IMR-90 (cell line): ENCODE measurements around the gene CLCN4. TPM values are rescaled to one million over a fixed set of nuclear protein-coding genes. Genes with fewer than 3 reads are reported as not detected.

Experiments
- ATAC-seq: fragments of 200-7000 bp; cut with Tn5 transposase; 2 replicates; pipeline ENCODE4 v1.9.1; 2020; ENCODE audit warnings: low read depth, mild to moderate bottlenecking, moderate library complexity
- BruUV-seq: library from RNA; stranded (reverse); fragments of 400-500 nt; replicated peaks from 2 replicates; lab custom pipeline; 2021; lab: Mats Ljungman, UMichigan
- CTCF ChIA-PET: fragments of 300-600 bp; formaldehyde crosslinking; extraction: SDS; loops from one replicate; lab custom pipeline; 2021; ENCODE audit warnings: antibody characterized with exemption; lab: Yijun Ruan, JAX
- POLR2A ChIA-PET: fragments of 300-600 bp; sonication (Branson Sonifier 250); formaldehyde crosslinking; loops from one replicate; lab custom pipeline; 2022; ENCODE audit warnings: antibody characterized with exemption; ENCODE audit not compliant: unreplicated experiment; lab: Charles Lee
- DNase-seq: peaks from one replicate; pipeline ENCODE4 v3.0.0; 2013
- H2AFZ ChIP-seq: replicated peaks from 2 replicates; pipeline ENCODE3; 2013; ENCODE audit warnings: low read length, mild to moderate bottlenecking; ENCODE audit not compliant: poor library complexity
- H2AK5ac ChIP-seq: 2 replicates; pipeline ENCODE4 v1.6.1; 2013; ENCODE audit warnings: low read depth, low read length, inconsistent platforms
- H2AK9ac ChIP-seq: replicated peaks from 2 replicates; pipeline ENCODE3; 2013; ENCODE audit warnings: mild to moderate bottlenecking, low read depth, low read length, moderate library complexity; ENCODE audit not compliant: poor library complexity
- H2BK120ac ChIP-seq: 2 replicates; pipeline ENCODE4 v1.6.1; 2013; ENCODE audit warnings: low read depth, low read length, inconsistent platforms
- H2BK15ac ChIP-seq: 3 replicates; pipeline ENCODE4 v1.6.1; 2013; ENCODE audit warnings: low read depth, low read length, inconsistent platforms
- H2BK20ac ChIP-seq: 2 replicates; pipeline ENCODE4 v1.6.1; 2013; ENCODE audit warnings: low read depth, mild to moderate bottlenecking, inconsistent platforms, low read length, moderate library complexity
- H2BK5ac ChIP-seq: 2 replicates; pipeline ENCODE4 v1.6.1; 2013; ENCODE audit warnings: mild to moderate bottlenecking, low read depth, low read length, inconsistent platforms; ENCODE audit not compliant: poor library complexity, severe bottlenecking
- H3K14ac ChIP-seq: replicated peaks from 2 replicates; pipeline ENCODE4 v1.6.1; 2013; ENCODE audit warnings: low read depth, low read length, inconsistent platforms
- H3K18ac ChIP-seq: 2 replicates; pipeline ENCODE4 v1.6.1; 2013; ENCODE audit warnings: low read depth, low read length, control low read depth
- H3K23ac ChIP-seq: 2 replicates; pipeline ENCODE4 v1.6.1; 2013; ENCODE audit warnings: low read depth, low read length, inconsistent platforms
- H3K27ac ChIP-seq: 2 replicates; pipeline ENCODE4 v1.5.1; 2013; ENCODE audit warnings: mild to moderate bottlenecking, control low read depth, low read length; ENCODE audit not compliant: insufficient read depth
- H3K27me3 ChIP-seq: 2 replicates; pipeline ENCODE4 v1.6.1; 2013; ENCODE audit warnings: low read length; ENCODE audit not compliant: control insufficient read depth, insufficient read depth
- H3K36me3 ChIP-seq: 2 replicates; pipeline ENCODE4 v1.6.1; 2013; ENCODE audit warnings: low read length, mixed read lengths; ENCODE audit not compliant: control insufficient read depth, insufficient read depth
- H3K4ac ChIP-seq: 2 replicates; pipeline ENCODE4 v1.6.1; 2013; ENCODE audit warnings: low read depth, low read length, inconsistent platforms
- H3K4me1 ChIP-seq: 2 replicates; pipeline ENCODE4 v1.6.1; 2013; ENCODE audit warnings: low read length, mixed read lengths; ENCODE audit not compliant: control insufficient read depth, insufficient read depth
- H3K4me2 ChIP-seq: 2 replicates; pipeline ENCODE4 v1.6.1; 2013; ENCODE audit warnings: low read depth, mild to moderate bottlenecking, control low read depth, low read length, moderate library complexity
- H3K4me3 ChIP-seq: 2 replicates; pipeline ENCODE4 v1.5.1; 2013; ENCODE audit warnings: low read depth, mild to moderate bottlenecking, control low read depth, low read length, moderate library complexity; ENCODE audit not compliant: insufficient read depth
- H3K56ac ChIP-seq: 2 replicates; pipeline ENCODE4 v1.6.1; 2013; ENCODE audit warnings: low read length, inconsistent platforms; ENCODE audit not compliant: insufficient read depth; ENCODE audit errors: extremely low read depth
- H3K79me1 ChIP-seq, 2 experiments: 2 replicates each; pipeline ENCODE4 v1.6.1; 2013; ENCODE audit warnings: low read length in 2 of 2, inconsistent platforms in 1 of 2, low read depth in 1 of 2
- H3K9ac ChIP-seq: 2 replicates; pipeline ENCODE4 v1.6.1; 2013; ENCODE audit warnings: low read depth, low read length, control low read depth
- H3K9me1 ChIP-seq: 2 replicates; pipeline ENCODE4 v1.6.1; 2013; ENCODE audit warnings: low read length, inconsistent platforms; ENCODE audit not compliant: insufficient read depth
- H3K9me3 ChIP-seq: 2 replicates; pipeline ENCODE4 v1.6.1; 2013; ENCODE audit warnings: low read length; ENCODE audit not compliant: control insufficient read depth, insufficient read depth
- H4K20me1 ChIP-seq: 2 replicates; pipeline ENCODE4 v1.6.1; 2013; ENCODE audit warnings: low read length, inconsistent platforms; ENCODE audit not compliant: insufficient read depth
- H4K5ac ChIP-seq: 2 replicates; pipeline ENCODE4 v1.6.1; 2013; ENCODE audit warnings: mild to moderate bottlenecking, low read depth, low read length, control low read depth
- H4K8ac ChIP-seq, 2 experiments: 2 replicates each; pipeline ENCODE4 v1.6.1; 2013; ENCODE audit warnings: low read depth in 2 of 2, low read length in 2 of 2, control low read depth in 1 of 2, inconsistent platforms in 1 of 2
- H4K91ac ChIP-seq: 2 replicates; pipeline ENCODE4 v1.6.1; 2013; ENCODE audit warnings: low read depth, low read length, inconsistent platforms; ENCODE audit not compliant: insufficient read depth
- CEBPB ChIP-seq: IDR thresholded peaks from 2 replicates; pipeline ENCODE4 v1.6.1; 2012; ENCODE audit warnings: low read depth, low read length, improper control_type of control experiment
- MAFK ChIP-seq: IDR thresholded peaks from 2 replicates; pipeline ENCODE4 v1.6.1; 2012; ENCODE audit warnings: low read depth, low read length, improper control_type of control experiment
- MXI1 ChIP-seq: IDR thresholded peaks from 2 replicates; pipeline ENCODE4 v1.6.1; 2012; ENCODE audit warnings: low read depth, mild to moderate bottlenecking, low read length, moderate library complexity, borderline replicate concordance
- RFX5 ChIP-seq: IDR thresholded peaks from 2 replicates; pipeline ENCODE4 v1.8.0; 2012; ENCODE audit warnings: low read depth, mild to moderate bottlenecking, low read length, moderate library complexity
- WGBS, 2 experiments: methylation state at CpG; one replicate each; pipeline versions ENCODE4 v1.1.5 to v1.1.7; 2013; ENCODE audit warnings: missing lambda C conversion rate in 2 of 2; ENCODE audit not compliant: insufficient read length in 1 of 2; ENCODE audit errors: extremely low coverage in 2 of 2; 5-methylcytosine and 5-hydroxymethylcytosine counted together
- dilution Hi-C: fragments of 300-500 bp; cut with HindIII; formaldehyde crosslinking; loops from one replicate; pipeline ENCODE4 v1.14.3; 2018; ENCODE audit warnings: low sequenced_read_pairs; ENCODE audit not compliant: unreplicated experiment
- in situ Hi-C: fragments of 300-500 bp; cut with MboI; formaldehyde crosslinking; loops from 3 replicates; pipeline ENCODE4 v1.14.3; 2019; ENCODE audit warnings: low sequenced_read_pairs, inconsistent platforms, mixed read lengths
- intact Hi-C: fragments of 100-400 bp; cut with micrococcal nuclease; formaldehyde crosslinking; loops from 2 replicates; pipeline ENCODE4 v1.10.0; 2022
- polyA plus RNA-seq, 3 experiments: library from polyadenylated mRNA; depleted of rRNA; stranded (reverse); fragments of >200 nt; gene quantifications; 2 replicates each; pipeline ENCODE4 v1.2.3, GENCODE V29; 2012; ENCODE audit warnings: low replicate concordance in 1 of 3
- total RNA-seq: library from RNA; depleted of rRNA; stranded (reverse); fragments of >200 nt; gene quantifications from 2 replicates; pipeline ENCODE4 v1.2.3, GENCODE V29; 2012
- TF ChIP-seq, protein P1 (sequence below): conservative IDR thresholded peaks from 2 replicates; pipeline ENCODE4 v1.5.1; 2012; ENCODE audit warnings: mild to moderate bottlenecking, low read depth, low read length, improper control_type of control experiment
- TF ChIP-seq, protein P2 (sequence below): fragments of 150-350 bp; IDR thresholded peaks from 2 replicates; pipeline ENCODE4 v1.6.1; 2016; ENCODE audit warnings: low read depth, mild to moderate bottlenecking, low read length, moderate library complexity, borderline replicate concordance

Gene CLCN4
- total and polyA plus RNA-seq, 2 of the 4 experiments (the other 2 are of a cell fraction): 2.2 to 4.5 TPM

DNA sequence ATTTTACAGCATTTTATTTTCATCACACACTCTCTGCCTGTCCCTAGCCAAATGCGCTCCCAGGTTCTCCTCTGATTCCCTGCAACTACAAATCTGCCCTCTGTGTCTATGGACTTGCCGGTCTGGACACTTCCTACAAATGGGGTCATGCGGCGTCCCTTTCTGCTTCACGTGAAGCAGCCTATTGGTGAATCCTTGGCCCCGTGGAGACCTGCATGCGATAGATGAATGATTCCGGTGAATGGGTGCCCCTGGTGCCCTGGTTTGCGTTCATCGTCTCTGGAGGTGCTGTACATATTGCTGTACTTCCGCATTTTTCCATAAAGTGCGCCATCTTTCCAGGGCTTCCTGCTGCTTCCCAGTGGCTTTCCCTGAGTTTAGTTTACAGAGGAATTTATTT lies 27.5 kb upstream of the CLCN4 start:
- in situ Hi-C loops (no loop called here), dilution Hi-C loops (no loop called here), intact Hi-C loops (no loop called here)

More for the DNA sequence above, 27.5 kb upstream of the CLCN4 start:
- POLR2A ChIA-PET: no interaction called here
- Histone ChIP-seq H3K4me2 (no peak overlapping the region), H3K36me3 (peaks cover 32% of the 10 kb centered on the region), H4K20me1 (no peaks in the 10 kb centered on the region; the same call in none of the 2 replicates), H3K14ac (no peak overlapping the region), H4K91ac (no peak overlapping the region), H3K18ac (no peak overlapping the region), H2BK20ac (no peak overlapping the region), H4K8ac (no peak overlapping the region), H4K5ac (no peak overlapping the region), H3K9ac (no peak overlapping the region), H2AK5ac (no peak overlapping the region), H3K23ac (no peak overlapping the region), H3K79me1 (peaks cover 0 to 4% of the 10 kb centered on the region in 2 experiments; a peak in 1 of 4 replicates), H3K27me3 (no peaks in the 10 kb centered on the region), H2BK5ac (no peak overlapping the region), H2AFZ (no peak overlapping the region), H2BK120ac (no peak overlapping the region), H3K4me1 (no peaks in the 10 kb centered on the region), H2AK9ac (no peak overlapping the region), H3K56ac (no peak overlapping the region), H3K27ac (no peak overlapping the region), H3K4me3 (no peak overlapping the region), H2BK15ac (no peak overlapping the region), H3K9me1 (no peaks in the 10 kb centered on the region), H3K4ac (no peak overlapping the region), H3K9me3 (no peaks in the 10 kb centered on the region; the same call in 1 of the 2 replicates)
- no peak for ATAC-seq
- no TSS peak for BruUV-seq
- WGBS, 2 experiments: 87% methylated on average over 9 of the region's 12 CpGs; no CpG with 5 or more reads in 1 of the 2 experiments
- CTCF ChIA-PET: no interaction called here
- TF ChIP-seq RFX5 (no peak), CEBPB (no peak), MAFK (no peak), MXI1 (no peak)
- TF ChIP-seq, protein P1, sequence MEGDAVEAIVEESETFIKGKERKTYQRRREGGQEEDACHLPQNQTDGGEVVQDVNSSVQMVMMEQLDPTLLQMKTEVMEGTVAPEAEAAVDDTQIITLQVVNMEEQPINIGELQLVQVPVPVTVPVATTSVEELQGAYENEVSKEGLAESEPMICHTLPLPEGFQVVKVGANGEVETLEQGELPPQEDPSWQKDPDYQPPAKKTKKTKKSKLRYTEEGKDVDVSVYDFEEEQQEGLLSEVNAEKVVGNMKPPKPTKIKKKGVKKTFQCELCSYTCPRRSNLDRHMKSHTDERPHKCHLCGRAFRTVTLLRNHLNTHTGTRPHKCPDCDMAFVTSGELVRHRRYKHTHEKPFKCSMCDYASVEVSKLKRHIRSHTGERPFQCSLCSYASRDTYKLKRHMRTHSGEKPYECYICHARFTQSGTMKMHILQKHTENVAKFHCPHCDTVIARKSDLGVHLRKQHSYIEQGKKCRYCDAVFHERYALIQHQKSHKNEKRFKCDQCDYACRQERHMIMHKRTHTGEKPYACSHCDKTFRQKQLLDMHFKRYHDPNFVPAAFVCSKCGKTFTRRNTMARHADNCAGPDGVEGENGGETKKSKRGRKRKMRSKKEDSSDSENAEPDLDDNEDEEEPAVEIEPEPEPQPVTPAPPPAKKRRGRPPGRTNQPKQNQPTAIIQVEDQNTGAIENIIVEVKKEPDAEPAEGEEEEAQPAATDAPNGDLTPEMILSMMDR: no peak
- TF ChIP-seq, protein P2, sequence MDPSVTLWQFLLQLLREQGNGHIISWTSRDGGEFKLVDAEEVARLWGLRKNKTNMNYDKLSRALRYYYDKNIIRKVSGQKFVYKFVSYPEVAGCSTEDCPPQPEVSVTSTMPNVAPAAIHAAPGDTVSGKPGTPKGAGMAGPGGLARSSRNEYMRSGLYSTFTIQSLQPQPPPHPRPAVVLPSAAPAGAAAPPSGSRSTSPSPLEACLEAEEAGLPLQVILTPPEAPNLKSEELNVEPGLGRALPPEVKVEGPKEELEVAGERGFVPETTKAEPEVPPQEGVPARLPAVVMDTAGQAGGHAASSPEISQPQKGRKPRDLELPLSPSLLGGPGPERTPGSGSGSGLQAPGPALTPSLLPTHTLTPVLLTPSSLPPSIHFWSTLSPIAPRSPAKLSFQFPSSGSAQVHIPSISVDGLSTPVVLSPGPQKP: no peak
- no peak for DNase-seq
